Measurements from ENCODE around the gene KRTAP3-3. TPM values are rescaled to one million over a fixed set of nuclear protein-coding genes. Genes with fewer than 3 reads are reported as not detected.

Gene KRTAP3-3
- total RNA-seq, 1 experiment from 2014 or later = not detected

DNA sequence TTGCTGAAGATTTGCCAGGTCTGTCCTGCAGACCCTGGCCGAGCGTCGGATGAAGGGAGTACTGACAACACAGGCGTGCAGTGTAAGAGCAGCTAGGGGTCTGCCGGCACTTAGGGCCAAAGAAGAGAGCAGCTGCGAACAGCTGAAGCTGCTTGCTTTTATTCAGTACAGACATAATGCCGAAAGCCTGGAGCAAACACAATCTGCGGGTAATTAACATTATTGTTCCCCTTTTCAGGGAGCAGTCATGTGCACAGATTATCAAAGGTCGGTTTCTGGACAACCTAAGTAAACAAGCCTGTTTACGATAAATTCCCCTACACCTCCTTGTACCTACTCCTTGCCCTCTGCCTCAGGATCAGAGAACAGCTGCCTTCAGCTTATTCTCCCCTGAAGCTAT is 44.5 kb downstream of the KRTAP3-3 start (continued):
- TF ChIP-seq, protein P1, sequence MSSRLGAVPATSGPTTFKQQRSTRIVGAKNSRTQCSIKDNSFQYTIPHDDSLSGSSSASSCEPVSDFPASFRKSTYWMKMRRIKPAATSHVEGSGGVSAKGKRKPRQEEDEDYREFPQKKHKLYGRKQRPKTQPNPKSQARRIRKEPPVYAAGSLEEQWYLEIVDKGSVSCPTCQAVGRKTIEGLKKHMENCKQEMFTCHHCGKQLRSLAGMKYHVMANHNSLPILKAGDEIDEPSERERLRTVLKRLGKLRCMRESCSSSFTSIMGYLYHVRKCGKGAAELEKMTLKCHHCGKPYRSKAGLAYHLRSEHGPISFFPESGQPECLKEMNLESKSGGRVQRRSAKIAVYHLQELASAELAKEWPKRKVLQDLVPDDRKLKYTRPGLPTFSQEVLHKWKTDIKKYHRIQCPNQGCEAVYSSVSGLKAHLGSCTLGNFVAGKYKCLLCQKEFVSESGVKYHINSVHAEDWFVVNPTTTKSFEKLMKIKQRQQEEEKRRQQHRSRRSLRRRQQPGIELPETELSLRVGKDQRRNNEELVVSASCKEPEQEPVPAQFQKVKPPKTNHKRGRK (CRISPR knock-in tag; IDR thresholded peaks at IDR 0.05; ENCODE audit: borderline replicate concordance) = no peak
- TF ChIP-seq, protein P2, sequence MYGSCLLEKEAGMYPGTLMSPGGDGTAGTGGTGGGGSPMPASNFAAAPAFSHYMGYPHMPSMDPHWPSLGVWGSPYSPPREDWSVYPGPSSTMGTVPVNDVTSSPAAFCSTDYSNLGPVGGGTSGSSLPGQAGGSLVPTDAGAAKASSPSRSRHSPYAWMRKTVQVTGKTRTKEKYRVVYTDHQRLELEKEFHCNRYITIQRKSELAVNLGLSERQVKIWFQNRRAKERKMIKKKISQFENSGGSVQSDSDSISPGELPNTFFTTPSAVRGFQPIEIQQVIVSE (CRISPR knock-in tag; IDR thresholded peaks at IDR 0.05; ENCODE audit: borderline replicate concordance) = no peak
- no peak for TF ChIP-seq CREM (CRISPR knock-in tag; IDR thresholded peaks at IDR 0.05)

DNA sequence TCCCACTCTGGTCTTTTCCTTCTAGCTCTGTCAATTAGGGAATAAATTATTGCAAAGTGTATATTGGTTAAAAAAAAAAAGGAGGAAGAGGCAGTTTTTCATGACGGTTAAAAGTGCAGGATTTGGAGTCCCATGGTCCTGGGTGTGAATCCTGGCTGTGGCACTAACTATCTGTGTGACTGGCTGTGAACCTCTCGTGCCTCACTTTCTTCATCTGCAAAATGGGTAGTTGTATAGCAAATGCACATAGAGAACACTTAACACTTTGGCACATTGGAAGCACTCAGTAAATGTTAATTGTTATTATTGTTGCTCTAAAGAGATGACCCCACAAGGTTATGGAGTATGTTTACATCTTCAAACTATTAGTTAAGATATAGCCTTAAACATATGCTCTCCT is 46.0 kb downstream of the KRTAP3-3 start:
- peaks cover 3% of the 10 kb centered on the region; the same call in 1 of the 2 replicates for H3K9me3 Mint-ChIP-seq
- no peak for TF ChIP-seq NFYB (CRISPR knock-in tag; conservative IDR thresholded peaks at IDR 0.05; ENCODE audit: low read depth)
- TF ChIP-seq PRRX2 (CRISPR knock-in tag; IDR thresholded peaks at IDR 0.05) = no peak
- no peak for TF ChIP-seq FOXP1 (CRISPR knock-in tag; IDR thresholded peaks at IDR 0.05; ENCODE audit: borderline replicate concordance)
- TF ChIP-seq, protein P3, sequence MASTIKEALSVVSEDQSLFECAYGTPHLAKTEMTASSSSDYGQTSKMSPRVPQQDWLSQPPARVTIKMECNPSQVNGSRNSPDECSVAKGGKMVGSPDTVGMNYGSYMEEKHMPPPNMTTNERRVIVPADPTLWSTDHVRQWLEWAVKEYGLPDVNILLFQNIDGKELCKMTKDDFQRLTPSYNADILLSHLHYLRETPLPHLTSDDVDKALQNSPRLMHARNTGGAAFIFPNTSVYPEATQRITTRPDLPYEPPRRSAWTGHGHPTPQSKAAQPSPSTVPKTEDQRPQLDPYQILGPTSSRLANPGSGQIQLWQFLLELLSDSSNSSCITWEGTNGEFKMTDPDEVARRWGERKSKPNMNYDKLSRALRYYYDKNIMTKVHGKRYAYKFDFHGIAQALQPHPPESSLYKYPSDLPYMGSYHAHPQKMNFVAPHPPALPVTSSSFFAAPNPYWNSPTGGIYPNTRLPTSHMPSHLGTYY (CRISPR knock-in tag; IDR thresholded peaks at IDR 0.05) = no peak
- no peak for TF ChIP-seq CREM (CRISPR knock-in tag; IDR thresholded peaks at IDR 0.05)
- TF ChIP-seq ETV6 (CRISPR knock-in tag; IDR thresholded peaks at IDR 0.05) = no peak
- TF ChIP-seq, protein P4, sequence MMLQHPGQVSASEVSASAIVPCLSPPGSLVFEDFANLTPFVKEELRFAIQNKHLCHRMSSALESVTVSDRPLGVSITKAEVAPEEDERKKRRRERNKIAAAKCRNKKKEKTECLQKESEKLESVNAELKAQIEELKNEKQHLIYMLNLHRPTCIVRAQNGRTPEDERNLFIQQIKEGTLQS (CRISPR knock-in tag; conservative IDR thresholded peaks at IDR 0.05) = no peak
- no peak for TF ChIP-seq CBFB (CRISPR knock-in tag; IDR thresholded peaks at IDR 0.05; ENCODE audit: low read depth)
- TF ChIP-seq ZNF416 (CRISPR knock-in tag; IDR thresholded peaks at IDR 0.05) = no peak
- no peak for TF ChIP-seq TEAD4 (CRISPR knock-in tag; IDR thresholded peaks at IDR 0.05)
- TF ChIP-seq, protein P5, sequence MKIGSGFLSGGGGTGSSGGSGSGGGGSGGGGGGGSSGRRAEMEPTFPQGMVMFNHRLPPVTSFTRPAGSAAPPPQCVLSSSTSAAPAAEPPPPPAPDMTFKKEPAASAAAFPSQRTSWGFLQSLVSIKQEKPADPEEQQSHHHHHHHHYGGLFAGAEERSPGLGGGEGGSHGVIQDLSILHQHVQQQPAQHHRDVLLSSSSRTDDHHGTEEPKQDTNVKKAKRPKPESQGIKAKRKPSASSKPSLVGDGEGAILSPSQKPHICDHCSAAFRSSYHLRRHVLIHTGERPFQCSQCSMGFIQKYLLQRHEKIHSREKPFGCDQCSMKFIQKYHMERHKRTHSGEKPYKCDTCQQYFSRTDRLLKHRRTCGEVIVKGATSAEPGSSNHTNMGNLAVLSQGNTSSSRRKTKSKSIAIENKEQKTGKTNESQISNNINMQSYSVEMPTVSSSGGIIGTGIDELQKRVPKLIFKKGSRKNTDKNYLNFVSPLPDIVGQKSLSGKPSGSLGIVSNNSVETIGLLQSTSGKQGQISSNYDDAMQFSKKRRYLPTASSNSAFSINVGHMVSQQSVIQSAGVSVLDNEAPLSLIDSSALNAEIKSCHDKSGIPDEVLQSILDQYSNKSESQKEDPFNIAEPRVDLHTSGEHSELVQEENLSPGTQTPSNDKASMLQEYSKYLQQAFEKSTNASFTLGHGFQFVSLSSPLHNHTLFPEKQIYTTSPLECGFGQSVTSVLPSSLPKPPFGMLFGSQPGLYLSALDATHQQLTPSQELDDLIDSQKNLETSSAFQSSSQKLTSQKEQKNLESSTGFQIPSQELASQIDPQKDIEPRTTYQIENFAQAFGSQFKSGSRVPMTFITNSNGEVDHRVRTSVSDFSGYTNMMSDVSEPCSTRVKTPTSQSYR (CRISPR knock-in tag; IDR thresholded peaks at IDR 0.05) = no peak
- no peak for TF ChIP-seq SMAD4 (CRISPR knock-in tag; IDR thresholded peaks at IDR 0.05)
- no peak for TF ChIP-seq TEAD1 (CRISPR knock-in tag; IDR thresholded peaks at IDR 0.05)
- no peak for TF ChIP-seq MYBL2 (CRISPR knock-in tag; IDR thresholded peaks at IDR 0.05)
- TF ChIP-seq KAT7 (CRISPR knock-in tag; IDR thresholded peaks at IDR 0.05; ENCODE audit: borderline replicate concordance) = no peak
- no peak for TF ChIP-seq MXD4 (CRISPR knock-in tag; IDR thresholded peaks at IDR 0.05; ENCODE audit: borderline replicate concordance)
- H3K27ac Mint-ChIP-seq = no peak overlapping the region
- ATAC-seq (no peak), DNase-seq (ENCODE audit: low spot score) (no peak)
- no peaks in the 10 kb centered on the region for H3K36me3 Mint-ChIP-seq
- H3K27me3 Mint-ChIP-seq (ENCODE audit: low read depth) = no peaks in the 10 kb centered on the region
- 0 out of 2 replicates have a peak, but pooled peaks cover 2% of the 10 kb centered on the region for H3K4me1 Mint-ChIP-seq
- POLR2A ChIA-PET = no interaction called here
- no peak overlapping the region for H3K4me3 Mint-ChIP-seq
- CTCF ChIA-PET = no interaction called here

GRCh38 chr17:40945414-40945813 is 48.5 kb downstream of the KRTAP3-3 start:
- no peak for ATAC-seq
- no peak for TF ChIP-seq GRHL2 (CRISPR knock-in tag; IDR thresholded peaks at IDR 0.05; ENCODE audit: insufficient replicate concordance, severe bottlenecking)
- no peak for TF ChIP-seq NR2C2 (CRISPR knock-in tag; IDR thresholded peaks at IDR 0.05)
- no peak for TF ChIP-seq ZNF425 (CRISPR knock-in tag; conservative IDR thresholded peaks at IDR 0.05)
- TF ChIP-seq TCF7 (CRISPR knock-in tag; IDR thresholded peaks at IDR 0.05; ENCODE audit: low read depth) = no peak
- TF ChIP-seq TEAD1 (CRISPR knock-in tag; IDR thresholded peaks at IDR 0.05) = no peak
- no peak for TF ChIP-seq CREM (CRISPR knock-in tag; IDR thresholded peaks at IDR 0.05)
- TF ChIP-seq, protein P2 (CRISPR knock-in tag; IDR thresholded peaks at IDR 0.05; ENCODE audit: borderline replicate concordance) = no peak
- TF ChIP-seq NFYB (CRISPR knock-in tag; conservative IDR thresholded peaks at IDR 0.05; ENCODE audit: low read depth) = no peak

More at GRCh38 chr17:40945414-40945813, 48.5 kb downstream of the KRTAP3-3 start:
- Mint-ChIP-seq H3K27ac (no peak overlapping the region), H3K9me3 (peaks cover 3% of the 10 kb centered on the region; the same call in 1 of the 2 replicates), H3K4me1 (0 out of 2 replicates have a peak, but pooled peaks cover 2% of the 10 kb centered on the region), H3K36me3 (no peaks in the 10 kb centered on the region), H3K27me3 (ENCODE audit: low read depth) (no peaks in the 10 kb centered on the region), H3K4me3 (no peak overlapping the region)
- no peak for DNase-seq (ENCODE audit: low spot score)
- ChIA-PET CTCF (no interaction called here), POLR2A (no interaction called here)

All from WTC11 (cell line).